NCI-H1048 (cell line): ENCODE measurements around the gene PRADC1.
"Not testable (repeated sequence)": the region's sequence is repeated elsewhere in the genome, so short reads cannot be mapped to it uniquely, and the experiment has no call there.

Source experiments
- DNase-seq: peaks from one replicate; lab custom pipeline; 2025; lab: John Stamatoyannopoulos, UW

Gene PRADC1

DNA sequence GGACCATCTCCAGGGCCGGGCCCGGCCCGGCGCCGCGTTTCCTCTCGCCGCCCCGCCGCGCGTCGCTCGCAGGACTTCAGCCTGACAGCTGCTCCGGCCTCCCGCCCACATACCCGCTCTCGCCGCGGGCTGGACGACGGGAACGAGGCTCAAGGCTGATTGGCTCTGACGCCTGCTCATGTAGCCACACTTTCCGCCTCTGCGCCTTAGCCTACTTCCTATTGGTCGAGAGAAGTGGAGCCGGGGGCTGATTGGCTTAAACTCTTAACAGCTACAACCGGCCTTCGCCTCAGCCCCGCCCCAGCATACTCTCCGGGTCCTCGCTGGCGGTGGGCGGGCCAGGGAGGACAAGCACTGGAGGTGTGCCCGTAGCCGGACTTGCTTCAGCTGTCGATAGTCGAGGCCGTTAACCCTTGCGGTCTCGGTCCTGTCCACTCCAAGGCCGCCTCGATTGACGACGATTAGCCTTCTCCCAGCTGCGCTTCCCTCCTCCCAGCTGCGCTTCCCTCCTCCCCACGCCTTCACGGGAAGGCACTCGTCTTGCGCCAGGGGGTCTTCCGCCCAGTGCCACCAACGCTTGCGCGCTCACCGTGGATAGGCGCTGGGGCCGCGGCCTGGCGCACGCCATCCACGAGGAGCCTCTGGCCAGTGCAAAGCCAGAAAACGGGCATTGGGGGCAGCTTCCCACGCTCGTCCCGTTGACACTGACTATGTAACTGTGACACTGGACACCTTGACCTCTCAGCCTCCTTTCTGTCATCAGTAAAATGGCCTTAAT, at the start of gene PRADC1:
TSS of gene PRADC1 (minus strand) at position 86 of the 778 bp plus-strand sequence. CDS start at position 7, 79 bp downstream.
- DNase-seq, result peak; percentile 96

DNA sequence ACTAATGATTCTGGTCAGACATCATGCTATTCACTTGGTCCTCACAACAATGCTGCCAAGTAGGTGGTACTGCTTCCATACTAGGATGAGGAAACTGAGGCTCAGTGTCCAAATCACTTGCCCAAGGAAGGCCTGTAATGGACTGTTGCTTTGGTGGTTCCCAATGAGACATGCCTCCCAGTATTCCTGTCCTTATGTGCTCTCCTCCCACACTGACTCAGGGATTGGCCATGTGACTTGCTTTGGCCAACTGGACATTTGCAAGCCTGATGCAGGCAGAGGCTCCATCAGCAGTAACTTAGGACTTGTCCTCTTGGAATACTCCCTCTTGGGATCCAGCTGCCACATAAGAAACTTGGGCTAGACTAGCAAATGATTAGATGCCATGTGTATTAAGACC, 48.2 kb upstream of the PRADC1 start:
- DNase-seq, result no peak

DNA sequence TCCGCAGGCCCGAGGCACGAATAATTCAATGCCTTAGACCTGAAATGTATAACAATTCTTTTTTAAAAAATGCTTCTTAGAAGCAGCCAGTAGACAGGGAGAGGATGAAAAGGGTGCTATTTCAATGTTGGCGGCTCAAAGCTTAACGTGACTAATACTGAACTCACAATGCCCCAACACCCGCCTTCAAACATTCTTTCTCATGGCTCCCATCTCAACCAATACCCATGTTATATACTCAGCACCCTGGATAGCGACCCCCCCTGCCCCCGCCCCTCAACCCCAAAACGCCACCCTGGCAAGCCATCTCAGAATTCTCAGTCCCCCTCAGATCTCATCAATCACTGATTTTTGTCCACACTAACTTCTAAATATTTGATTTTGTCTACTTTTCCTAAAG, 46.8 kb upstream of the PRADC1 start:
- DNase-seq, result no peak

DNA sequence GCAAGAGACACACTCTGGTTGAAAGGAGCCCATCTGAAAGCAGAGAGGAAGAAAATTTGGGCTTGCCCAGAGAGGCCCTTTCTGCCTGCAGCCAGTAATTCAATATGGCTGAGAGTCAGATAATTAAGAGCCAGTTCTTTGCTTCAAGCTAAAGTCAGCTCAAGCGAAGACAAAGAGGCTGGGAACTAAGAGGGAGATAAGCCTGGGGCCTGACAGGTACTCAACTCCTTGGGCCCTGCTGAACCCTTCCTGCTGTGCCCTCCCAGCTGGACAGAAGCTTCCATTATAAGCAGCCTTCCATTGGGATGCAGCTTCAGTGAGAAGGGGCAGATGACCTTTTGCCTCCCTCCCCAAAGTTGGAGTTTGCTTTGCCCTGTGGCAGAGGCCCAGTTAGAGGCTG, 39.2 kb upstream of the PRADC1 start:
- DNase-seq, result no peak

DNA sequence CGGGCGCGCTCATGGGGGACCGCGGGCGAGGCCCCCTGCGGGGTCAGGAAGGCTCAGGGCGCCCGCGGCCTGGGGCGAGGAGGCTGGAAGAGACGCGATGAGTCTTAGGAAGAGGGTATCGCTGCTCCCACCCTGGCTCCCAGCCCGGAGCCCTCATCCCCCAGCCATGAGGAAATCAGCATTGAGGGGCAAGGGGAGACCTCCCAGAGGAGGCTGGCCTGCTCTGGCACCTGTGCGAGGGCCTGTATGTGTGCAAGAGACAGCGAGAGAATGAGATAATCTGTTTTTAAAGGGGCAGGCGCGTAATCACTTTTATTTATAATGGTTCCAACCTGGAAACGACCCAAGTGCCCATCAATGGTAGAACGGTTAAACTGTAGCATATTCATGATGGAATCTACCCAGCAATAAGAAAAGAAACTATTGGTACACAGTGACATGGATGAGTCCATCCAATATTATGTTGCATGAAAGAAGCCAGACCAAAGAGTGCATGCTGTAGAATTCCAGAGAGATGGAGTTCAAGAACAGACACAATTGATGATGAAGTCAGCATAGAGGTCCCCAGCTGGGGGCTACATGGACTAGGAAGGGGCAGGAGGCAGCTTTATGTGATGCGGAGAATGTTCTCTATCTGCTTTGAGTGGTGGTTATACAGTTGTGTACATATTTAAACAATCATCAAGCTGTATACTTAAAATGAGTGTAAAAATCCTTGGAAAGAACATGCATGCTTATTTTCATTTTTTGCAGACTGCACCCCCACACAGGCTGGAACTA, 36.8 kb upstream of the PRADC1 start:
- no peak for DNase-seq

DNA sequence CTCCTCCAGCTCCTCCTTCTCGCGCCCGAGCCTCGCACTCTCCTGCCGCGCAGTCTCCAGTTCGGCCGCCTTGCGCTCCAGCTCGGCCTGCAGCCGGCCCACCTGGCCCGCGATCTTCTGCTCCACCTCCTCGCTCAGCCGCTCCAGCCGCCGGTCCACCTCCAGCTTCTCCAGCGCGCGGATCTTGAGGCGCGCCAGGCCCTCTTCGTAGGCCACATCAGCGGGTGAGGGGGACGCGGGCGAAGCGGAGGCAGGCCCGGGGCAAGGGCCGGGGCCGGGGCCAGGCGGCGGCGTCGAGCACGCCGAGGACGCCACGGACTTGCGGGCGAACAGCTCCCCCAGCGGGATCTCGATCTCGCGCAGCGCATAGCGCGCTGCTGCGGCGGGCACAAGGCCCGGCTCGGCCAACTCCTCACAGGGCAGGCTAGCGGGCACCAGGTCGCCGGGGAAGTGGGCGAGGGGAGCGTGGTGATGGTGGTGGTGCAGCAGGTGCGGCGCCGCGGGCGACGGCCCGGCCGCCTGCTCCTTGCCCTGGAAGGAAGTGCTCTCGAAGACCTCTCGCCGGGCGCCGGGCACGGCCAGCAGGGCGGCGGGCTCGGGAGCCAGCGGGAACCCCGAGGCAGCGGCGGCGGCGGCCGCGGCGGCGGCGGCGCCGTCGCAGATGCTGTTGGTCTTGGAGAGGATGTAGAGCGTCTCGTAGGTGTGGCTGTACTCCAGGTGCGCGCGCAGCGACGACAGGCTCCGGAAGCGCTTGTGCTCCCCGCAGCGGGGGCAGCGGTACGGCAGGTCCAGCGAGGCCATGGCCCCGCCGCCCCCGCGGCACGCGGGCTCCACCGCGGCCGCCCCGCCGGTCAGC, 36.0 kb upstream of the PRADC1 start:
- peak; percentile 48 for DNase-seq

DNA sequence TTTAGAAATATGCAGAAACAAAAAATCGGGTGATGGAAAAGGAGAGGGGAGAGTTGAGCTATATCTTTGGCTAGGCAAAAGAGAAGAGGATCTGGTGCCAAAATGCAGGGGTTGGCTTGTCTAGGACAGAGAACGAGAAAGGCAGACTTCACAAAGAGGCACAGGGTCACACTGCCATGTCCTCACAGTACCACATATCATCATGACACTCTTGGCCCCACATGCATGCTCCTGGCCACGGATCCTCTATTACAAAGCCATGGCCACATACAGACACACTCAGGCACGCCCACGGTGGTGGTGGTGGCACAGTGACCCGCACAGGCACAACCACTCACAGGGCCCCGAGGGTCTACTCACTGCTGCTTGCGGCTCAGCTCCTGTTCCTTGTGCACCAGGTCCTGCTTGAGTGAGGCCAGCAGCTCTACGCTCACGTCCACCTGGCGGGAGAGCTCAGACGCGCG, 35.4 kb upstream of the PRADC1 start:
- DNase-seq, result no peak

DNA sequence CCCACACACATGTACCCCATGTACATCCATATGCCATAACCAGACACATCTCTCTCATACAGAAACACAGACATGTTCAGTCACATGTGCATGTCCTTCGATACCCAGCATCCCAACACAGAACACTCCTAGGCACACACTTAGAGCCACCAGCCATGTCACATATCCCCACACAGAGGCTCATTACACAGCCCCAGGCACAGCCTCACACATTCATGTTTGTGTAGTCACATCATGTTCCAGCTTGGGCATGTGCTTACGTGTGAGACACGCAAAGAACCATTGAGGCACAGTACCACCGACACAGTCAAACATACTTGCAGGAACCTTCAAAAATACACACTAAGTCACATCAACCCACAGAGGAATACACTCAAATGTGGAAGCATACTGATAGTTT, 34.0 kb upstream of the PRADC1 start:
- DNase-seq, result no peak

DNA sequence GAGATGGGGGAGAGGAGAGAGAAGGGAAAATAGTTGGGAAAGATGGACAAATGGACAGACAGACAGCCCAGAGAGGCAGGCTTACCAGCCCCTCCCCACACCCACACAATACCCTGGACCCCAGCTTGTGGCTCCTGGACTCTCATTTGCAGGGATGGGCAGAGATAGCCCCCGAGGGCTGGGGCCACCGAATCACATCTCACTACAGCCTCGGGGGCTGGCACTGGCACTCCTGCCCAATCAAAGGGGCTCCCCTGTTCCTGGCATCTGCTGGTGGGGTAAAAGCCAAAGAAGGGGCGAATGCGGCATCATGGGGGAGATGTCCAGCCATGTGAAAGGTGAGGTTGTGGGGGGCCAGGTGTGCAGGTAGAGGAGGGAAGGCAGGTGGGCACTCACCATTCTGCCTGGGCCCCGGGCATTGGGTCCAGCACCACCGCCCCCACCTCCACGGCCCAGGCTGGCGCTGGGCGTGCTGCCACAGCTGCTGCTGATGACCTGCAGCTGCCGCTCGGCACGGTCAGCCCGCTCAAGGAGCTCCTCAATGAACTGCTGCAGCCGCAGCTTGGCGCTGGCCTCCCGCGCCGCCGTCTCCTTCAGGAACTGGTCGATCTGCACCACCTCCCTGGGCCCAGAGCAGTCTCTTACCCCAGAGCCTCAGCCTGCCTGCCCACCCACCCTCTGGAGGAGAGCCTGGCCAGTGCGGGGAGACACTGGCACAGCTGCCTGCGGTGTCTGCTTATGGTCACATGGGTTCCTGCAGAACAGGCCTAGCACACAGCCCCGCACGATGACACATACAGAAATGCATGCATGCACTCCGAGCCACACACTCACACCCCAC, 33.2 kb upstream of the PRADC1 start:
- DNase-seq, result no peak

DNA sequence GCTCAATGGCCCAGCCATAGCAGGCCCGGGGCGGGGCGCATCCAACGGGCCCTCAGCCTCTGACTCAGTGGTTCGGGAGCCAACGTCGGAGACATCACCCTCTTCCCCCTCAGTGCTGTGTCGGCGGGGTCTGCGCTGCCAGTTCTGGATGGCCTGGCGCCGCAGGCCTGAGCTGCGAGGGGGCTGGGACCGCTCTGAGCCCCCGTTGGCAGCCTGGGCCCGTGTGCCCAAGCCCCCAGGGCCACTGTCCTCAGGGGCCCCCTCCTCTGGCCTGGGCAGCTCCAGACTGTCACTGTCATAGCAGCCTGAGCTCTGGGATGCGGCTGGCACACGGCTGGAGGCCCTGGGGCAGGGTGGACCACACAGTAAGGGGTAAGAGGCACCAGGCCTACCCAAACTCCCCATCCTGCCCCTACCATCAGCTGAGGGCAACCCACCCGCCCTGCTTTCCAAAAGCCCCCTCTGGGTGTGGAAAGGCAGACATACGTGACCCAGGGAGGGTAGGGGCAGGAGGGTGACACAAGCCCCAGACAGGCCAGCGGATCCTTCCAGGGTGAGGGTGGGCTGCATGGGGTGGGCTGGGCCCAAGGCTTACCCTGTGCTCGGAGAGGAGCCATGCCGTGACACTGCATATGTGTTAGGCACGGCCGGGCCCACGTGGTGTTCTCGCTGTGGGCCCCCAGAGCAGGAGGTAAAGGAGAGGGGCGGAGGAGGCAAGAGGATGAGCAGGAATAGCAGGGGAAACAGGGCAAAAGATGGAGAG, 32.4 kb upstream of the PRADC1 start:
- DNase-seq, result no peak

DNA sequence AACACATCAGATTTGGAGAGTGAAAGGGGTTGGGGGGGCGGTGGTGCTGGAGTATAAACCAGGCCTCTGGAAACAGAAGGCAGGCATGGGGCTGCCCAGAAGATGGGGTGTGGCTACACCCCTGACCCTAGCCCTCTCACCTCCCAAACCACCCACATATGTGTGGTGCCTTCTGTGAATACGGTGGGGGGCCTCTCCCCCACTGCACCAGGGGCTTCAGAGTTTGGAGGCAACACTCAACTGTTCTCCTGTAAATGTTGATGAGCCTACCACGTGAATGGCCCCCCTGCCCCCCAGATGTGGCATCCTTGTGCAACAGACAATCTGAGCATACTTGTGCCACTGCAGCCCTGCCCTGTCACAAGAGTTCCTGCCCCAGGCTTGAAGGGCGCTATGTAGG, 31.7 kb upstream of the PRADC1 start:
- no peak for DNase-seq

DNA sequence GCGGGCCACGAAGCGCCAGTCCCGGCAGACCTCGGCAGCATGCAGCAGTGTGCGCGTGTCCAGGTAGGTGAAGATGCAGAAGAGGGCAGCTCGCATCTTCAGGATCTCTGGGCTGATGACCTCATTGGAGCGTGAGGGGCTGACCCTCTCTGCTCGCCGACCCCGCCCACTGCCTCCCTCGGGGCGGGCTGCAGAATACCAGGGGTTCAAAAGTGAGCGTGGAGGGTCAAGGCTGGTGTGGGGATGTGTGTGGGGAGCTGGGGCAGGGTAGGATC, 31.2 kb upstream of the PRADC1 start:
- DNase-seq, result no peak

DNA sequence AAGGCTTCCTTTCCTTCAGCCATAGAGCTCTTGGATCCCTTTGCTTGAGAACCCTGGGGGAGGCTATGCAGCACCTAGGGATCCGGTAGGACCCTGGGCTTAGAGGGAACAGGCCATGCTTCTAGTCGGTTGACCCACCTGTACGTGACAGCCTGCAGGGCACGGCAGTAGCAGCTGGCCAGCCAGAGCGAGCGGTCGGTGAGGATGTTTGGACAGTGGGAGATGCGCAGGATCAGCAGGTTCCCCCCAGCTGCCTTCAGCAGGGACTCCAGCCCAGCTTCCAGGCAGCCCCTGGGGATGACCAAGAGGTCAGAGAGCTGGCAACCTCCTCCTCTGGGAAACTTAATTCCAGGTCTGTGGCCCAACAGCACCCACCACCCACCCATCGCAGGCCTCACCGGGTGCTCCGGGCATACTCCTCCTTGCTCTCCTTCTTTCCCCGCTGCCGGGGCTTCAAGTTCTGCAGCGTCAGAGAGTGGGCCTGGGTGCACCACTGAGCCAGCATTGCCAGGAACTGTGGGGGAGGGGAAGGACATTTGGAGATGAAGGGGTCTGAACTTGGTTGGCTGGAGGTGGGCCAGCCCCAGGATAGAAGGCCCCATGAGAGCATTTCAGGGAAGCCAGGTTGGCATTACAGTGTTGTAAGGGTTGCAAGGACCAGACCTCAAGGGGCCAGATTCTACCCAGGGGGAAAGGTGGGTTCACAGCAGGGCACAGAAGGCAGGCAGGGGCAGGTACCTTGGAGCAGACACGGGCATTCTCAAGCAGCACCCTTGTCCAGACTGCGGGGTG, 30.7 kb upstream of the PRADC1 start:
- DNase-seq, result no peak

DNA sequence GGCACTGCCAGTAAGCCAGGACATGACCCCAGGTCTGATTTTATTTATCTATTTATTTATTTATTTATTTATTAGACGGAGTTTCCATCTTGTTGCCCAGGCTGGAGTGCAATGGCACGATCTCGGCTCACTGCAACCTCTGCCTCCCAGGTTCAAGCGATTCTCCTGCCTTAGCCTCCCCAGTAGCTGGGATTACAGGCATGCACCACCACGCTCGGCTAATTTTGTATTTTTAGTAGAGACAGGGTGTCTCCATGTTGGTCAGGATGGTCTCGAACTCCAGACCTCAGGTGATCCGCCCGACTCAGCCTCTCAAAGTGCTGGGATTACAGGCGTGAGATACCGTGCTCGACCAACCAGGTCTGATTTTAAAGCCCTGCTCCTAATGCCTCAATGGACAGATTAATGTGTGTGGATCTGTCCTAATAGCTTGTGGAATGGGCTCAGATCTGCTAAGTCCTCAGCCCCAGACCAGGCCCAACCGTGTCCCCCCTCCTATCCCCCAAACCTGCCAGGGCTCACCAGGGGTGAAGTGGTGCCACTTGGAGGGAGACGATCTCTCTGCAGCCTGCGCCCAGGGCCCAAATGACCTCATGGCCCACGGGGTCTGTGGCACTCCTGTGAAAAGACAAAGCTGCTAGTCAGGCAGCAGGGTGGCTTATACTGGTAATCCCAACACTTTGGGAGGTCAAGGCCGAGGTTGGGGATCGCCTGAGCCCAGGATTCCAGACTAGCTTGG, 29.8 kb upstream of the PRADC1 start:
- DNase-seq, result not testable (repeated sequence)

DNA sequence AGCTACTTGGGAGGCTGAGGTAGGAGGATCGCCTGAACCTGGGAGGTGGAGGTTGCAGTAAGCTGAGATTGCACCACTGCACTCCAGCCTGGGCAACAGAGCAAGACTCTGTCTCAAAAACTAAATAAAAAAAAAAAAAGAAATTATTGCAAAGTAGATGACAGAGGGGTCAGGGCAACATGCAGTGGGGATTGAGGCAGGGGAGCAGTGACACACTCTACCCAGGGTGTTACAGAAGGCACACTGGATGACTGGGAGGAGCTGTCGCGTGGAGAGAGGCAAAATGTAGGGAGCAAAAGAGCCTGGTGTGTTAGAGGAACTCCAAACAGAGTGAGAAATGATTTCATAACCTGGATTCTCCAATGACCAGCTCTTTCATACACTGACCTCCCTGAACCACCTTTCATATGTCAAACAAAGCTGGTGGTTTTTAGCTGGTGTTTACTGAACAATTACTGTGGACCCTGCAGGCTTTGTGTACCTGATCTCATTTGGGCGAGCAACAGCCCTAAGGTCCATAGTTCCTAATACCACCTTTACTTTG, 29.1 kb upstream of the PRADC1 start:
- DNase-seq, result no peak

DNA sequence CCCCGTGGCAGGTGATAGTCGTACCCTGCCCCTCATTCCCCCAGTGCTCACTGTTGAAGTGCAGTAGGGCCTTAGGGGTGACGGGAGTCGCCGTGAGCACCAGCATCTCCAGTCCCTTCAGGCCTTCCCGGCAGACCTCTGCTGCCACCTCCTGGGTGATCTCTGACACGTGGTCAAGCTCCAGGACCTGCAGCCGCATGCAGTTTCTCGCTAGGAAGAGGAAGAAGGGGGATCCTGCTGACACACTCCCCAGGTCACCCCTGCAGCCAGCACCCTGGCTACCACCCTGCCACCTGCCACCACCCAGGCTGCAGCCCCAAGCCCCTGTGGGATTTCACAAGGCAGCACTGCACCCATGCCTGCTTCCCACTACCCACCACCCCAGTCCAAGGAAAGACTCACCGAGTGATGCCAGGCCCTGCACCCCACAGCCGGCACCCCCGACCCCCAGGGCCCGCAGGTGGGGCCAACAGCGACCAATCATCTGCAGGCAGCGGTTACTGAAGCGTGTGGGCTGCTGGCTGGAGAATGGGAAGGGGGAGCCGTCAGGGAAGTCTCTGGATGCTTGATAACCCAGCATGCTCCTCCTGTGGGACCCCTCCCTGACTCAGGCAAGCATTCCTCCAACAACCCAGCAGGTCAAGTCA, 27.4 kb upstream of the PRADC1 start:
- no peak for DNase-seq

DNA sequence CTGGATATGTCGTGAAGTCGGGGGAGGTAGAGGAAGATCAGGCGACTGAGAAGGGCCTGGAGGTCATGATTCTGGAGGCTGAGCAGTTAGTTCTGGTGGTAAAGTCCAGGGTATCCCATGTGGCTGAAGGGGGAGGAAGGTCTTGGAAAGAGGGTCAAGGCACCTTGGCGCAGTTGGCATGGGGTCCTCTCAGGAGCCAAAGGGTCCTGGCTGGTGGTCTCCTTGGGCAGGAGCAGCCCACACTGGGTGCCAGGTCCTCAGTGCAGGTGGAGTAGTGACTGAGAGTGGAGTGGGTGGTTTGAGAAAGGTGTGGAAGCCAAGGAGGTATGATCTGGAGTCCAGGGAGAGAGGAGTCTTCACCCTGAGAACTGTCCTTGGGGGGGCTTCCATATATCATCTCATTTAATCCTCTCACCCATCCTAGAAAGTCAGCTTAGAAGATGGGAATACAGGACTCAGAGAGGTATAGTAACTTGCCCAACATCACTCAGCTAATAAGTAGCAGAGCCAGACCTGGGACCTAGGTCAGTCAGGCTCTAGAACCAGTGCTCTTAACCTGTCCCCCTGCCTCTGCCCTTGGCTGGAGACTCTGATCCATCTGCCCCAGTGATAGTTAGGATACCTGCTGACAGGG, 26.8 kb upstream of the PRADC1 start:
- DNase-seq, result no peak

DNA sequence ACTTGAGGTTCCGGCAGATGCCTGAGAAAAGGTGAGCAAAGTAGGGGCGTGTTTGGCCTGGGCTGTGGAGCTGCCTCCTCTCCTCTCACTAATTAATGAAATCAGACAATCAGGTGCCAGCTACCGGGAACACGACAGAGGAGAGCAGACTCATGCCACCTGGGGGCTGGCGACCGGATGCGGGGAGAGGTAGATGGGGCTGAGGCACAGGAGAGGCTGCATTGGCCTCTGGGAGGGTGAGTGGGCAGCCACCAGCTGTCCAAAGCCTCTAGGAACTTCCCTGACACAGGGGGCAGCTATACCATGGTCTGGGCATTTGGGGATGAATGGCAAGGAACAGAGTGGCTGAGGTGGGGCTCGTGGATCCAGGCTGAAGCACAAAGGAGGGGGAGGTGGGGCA, 26.2 kb upstream of the PRADC1 start:
- no peak for DNase-seq
